NCI-H146 treated with DMSO at 0.1 percent for 48 hours (cell line): Measurements from ENCODE around the gene POLR2B.
"Not testable (repeated sequence)": the region's sequence is repeated elsewhere in the genome, so short reads cannot be mapped to it uniquely, and the experiment has no call there.

Source experiments
- DNase-seq: peaks from one replicate; lab custom pipeline; 2025; ENCODE audit not compliant: unreplicated experiment; lab: John Stamatoyannopoulos, UW

POLR2B gene

DNA sequence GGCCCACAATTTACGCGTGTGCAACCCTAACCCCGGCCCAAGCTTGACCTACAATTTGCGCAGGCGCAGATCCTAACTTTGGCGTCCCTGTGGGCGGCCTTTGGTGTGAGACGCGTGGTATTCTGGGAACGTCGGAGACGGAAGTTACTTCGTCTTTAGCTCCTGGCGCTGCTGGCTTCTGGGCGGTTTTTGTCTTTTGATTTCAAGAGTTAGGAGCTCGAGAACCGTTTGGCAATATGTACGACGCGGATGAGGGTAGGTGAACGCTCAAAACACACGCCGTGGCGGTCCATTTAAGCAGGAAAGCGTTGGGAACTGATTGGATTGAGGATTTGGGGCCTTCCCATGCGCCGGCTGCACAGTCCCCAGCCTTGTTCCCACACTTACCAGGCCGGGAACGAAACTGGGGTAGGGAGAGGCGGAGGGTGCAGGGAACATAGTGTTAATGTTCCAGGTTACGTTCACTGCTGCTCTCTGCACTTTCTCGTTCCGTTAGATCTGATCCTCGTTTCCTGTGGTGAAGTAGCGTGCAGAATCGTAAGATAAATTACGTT, at the start of gene POLR2B:
POLR2B (plus strand) TSS at position 147 of the 554 bp plus-strand sequence; CDS start at position 237, 90 bp downstream.
- DNase-seq, result peak; percentile 91

DNA sequence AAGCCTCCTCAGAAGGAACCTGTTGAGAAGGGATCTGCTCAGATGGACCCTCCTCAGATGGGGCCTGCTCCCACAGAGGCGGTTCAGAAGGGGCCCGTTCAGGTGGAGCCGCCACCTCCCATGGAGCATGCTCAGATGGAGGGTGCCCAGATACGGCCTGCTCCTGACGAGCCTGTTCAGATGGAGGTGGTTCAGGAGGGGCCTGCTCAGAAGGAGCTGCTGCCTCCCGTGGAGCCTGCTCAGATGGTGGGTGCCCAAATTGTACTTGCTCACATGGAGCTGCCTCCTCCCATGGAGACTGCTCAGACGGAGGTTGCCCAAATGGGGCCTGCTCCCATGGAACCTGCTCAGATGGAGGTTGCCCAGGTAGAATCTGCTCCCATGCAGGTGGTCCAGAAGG, 48.1 kb upstream of the POLR2B start:
- no peak for DNase-seq

DNA sequence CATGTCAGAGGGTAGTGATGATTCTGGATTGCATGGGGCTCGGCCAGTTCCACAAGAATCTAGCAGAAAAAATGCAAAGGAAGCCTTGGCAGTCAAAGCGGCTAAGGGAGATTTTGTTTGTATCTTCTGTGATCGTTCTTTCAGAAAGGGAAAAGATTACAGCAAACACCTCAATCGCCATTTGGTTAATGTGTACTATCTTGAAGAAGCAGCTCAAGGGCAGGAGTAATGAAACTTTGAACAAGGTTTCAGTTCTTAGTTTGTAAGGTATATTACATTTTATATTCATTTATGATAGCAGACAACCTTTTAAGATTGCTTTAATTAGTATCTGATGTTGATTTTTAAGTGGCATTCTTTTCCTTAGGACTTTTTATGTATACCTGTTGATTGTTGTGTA, 46.8 kb upstream of the POLR2B start:
- no peak for DNase-seq

DNA sequence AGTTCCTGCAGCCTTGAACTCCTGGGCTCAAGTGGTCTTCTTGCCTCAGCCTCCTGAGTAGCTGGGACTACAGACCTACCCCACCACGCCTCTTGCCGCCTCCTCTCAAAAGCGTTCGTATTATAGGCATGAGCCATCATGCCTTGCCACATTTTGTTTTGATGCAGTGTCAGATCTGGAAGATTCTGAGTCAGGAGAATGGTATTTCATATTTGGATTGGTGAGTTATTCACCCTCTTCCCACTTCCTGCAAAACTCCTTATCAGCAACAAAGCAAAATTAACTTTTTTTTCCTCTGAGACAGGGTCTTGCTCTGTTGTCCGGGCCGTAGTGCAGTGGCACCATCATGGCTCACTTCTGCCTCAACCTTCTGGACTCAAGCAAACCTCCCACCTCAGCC, 41.4 kb upstream of the POLR2B start:
- DNase-seq, result no peak

DNA sequence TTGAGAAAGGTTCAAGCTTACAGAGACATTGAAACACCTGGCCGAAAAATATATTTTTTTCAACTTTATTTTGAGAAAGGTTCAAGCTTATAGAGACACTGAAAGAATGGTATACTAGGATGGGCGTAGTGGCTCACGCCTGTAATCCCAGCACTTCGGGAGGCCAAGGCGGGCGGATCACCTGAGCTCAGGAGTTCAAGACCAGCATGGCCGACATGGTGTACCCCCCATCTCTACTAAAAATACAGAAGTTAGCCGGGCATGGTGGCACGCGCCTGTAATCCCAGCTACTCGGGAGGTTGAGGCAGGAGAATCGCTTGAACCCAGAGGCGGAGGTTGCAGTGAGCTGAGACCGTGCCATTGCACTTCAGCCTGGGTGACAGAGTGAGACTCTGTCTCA, 38.9 kb upstream of the POLR2B start:
- DNase-seq, result not testable (repeated sequence)

DNA sequence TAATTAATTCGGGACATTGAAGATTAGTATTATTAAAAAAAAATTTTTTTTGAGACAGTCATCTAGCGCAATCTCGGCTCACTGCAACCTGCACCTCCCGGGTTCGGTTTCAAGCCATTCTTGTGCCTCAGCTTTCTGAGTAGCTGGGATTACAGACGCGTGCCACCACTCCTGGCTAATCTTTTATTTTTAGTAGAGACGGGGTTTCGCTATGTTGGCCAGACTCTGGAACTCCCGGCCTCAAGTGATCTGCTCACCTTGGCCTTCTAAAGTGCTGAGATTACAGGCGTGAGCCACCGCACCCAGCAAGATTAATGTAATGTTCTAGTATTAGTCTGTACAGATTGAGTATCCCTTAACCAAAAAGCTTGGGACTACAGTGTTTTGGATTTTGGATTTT, 38.3 kb upstream of the POLR2B start:
- DNase-seq, result no peak

DNA sequence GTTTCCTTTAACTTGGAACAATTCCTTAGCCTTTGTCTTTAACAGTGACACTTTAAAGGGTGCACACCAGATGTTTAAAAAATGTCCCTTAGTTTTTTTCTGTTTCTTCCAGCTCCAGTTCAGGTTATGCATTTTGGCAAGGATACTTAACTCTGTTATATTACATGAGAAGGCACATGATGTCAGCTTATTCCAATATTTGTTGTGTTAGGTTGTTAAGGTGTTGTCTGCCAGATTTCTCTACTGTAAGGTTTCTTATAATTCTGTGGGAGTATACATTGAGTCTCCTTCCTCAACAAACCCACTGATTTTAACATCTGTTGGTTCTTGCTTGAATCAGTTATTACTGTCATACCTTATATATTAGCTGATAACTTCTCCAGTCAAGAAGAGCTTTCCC, 37.7 kb upstream of the POLR2B start:
- no peak for DNase-seq

DNA sequence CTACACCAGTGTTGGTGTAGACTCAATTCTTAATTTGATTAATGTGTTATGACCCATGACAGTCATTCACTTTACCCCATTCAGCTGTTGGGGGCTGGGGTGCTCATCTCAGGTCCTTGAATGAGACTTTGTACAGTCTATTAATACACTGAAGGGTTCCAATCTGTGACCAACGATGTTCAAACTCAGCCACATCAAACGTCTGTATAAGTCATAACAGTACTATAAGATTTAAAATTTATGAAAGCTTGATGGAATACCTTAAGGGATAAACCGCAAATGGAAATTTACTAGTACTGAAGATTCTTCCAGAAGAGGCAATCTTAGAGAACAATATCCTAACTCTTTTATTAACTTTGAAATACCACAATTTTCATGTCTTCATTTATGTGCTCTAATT, 37.3 kb upstream of the POLR2B start:
- no peak for DNase-seq

DNA sequence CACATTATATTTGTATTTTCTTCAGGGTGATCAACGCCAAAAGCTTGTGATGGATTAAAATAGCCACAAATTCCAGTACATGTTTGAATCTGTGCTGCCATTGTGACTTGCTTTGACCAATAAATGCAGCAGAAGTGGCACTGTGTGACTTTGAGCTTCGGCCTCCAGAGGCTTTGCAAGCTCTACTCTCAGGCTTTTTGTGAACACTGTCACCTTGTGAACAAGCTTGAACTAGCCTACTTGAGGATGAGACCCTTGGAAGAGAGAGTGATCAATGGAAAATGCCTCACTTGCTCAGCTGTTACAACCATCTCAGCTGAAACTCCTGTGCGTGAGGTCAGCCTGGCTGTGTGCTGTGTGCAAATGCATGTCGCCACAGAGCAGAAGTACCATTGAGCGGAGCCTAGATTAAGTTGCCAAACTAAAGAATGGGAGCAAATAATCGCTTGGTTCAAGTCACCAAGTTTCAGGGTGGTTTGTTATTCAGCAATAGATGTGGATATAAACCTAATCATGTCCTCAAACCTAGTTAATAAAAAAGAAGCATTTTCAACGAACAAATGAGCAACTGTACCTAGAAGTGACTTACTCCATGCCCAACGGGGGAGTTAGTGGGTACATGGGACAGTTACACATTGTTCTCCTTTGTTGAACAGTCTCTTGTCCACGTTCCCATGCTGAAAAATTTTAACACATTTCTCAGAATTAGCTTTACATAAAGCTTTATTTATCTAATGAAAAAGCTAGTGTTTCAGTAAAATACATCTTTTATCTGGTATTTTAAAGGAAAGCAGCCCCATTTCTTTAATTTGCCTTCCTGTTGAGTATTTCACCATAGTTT, 24.8 kb upstream of the POLR2B start:
- DNase-seq, result no peak

DNA sequence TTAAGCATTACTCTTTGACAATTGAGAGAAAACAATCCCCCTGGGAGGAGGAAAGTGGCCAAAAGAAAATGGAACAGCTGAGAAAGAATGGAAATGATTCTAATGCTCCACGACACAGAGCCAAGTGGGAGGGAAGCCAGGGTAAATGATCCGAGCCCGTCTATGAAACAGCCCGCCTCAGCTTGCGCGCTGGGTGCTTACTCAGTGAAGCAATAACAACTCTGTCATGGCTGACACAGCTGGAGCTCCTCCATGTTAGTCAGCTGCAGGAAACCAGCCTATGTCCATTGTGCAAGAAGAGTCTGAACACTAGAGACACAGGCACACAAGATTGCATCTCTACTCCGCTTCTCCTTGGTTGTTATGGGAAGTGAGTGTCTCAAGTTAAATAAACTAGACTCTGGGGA, 20.6 kb upstream of the POLR2B start:
- DNase-seq, result peak; percentile 9

DNA sequence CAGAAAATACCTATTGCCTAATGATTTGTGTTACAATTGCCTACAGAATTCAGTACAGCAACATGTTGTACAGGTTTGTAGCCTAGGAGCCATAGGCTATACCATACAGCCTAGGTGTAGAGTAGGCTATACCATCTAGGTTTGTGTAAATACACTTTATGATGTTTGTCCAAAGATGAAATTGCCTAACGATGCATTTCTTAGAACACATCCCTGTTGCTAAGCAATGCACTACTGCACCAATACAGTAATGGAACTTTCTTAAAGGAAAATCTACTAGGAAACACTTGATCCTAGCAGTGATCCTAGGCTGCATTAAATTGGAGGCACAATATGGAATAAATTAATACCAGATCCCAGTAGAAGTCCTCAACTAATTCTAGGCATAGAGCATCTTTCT, 19.6 kb upstream of the POLR2B start:
- no peak for DNase-seq

DNA sequence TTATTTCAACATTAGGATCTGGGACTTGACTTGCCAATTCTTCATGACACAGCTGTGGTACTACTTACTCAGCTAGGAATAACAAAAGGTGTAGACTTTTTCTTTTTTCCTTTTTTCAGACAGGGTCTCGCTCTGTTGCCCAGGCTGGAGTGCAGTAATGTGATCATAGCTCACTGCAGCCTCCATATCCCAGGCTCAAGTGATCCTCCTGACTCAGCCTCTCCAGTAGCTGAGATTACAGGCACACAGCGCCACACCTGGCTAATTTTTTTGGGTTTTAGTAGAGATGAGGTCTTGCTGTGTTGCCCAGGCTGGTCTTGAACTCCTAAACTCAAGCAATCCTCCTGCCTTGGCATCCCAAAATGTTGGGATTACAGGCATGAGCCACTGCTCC, 17.6 kb upstream of the POLR2B start:
- DNase-seq, result no peak

DNA sequence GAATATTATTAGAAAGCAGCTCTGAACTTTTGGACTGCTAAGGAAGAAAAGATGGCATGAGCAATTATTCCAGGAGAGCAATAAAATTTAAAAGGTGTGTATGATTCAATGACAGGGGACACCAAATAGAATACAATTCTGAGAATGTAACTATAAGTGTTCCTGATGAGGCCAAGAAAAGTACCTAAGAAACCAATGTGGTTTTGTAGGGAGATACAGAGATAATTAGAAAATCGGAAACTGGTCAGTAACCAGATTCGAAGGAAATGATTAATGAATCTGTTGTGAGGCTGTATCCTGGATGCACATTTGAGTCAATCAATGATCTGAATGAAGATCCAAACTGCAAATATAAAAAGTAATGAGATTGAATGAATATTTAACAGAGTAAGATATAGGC, 7.3 kb upstream of the POLR2B start:
- DNase-seq, result no peak

DNA sequence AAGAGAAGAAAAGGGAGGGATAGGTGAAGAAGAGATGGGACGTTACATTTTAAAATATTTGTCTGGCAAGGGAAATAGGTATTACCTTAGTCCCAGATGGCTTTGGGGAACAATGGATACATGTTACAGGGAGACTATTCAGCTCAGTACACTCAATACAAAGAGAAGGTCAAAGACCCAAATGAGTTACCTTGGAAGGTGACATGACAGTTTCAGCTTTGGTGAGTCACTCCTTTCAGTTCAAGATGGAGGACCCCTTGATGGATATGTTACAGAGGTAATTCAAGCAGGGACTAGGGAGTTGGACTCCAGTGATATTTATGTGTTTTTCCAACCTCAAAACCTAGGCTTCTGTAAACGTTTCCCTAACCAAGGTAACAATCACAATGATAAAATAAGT, 6.3 kb upstream of the POLR2B start:
- DNase-seq, result no peak

DNA sequence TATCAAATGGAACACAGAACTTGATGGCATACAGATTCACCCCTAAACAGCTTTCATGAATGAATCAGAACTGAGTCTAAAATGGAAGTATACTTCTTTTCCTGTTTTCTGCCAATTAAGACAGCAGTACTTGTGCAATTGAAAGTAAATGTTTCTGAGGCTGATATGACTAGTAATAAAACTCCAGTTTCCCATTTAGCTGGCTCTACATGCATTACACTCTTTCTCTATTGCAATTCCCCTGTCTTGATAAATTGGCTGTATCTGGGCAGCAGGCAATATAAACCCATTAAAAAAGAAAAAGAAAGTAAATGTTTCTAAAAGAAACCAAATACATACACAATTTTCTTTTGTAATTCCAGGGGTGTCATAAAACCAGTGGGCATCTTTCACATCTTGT, 5.9 kb upstream of the POLR2B start:
- no peak for DNase-seq

DNA sequence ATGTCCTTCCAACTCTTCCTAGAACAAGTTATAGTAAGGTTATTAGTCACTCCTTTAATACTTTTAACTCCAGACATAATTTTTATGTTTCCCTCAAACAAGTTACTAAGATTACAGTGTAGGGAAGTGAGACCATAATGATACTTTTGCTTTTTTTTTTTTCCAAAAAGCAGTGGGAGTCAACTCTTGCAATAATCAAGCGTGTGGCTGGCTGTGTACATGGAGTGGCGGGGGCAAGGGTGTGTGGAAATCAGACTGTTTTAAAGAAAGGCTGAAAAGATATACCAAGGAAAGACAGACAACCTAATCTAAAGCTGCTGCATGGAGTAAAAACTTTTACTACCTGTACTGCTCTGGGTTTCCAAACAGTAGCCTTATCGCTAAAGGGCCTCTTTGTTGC, 5.4 kb upstream of the POLR2B start:
- DNase-seq, result no peak

DNA sequence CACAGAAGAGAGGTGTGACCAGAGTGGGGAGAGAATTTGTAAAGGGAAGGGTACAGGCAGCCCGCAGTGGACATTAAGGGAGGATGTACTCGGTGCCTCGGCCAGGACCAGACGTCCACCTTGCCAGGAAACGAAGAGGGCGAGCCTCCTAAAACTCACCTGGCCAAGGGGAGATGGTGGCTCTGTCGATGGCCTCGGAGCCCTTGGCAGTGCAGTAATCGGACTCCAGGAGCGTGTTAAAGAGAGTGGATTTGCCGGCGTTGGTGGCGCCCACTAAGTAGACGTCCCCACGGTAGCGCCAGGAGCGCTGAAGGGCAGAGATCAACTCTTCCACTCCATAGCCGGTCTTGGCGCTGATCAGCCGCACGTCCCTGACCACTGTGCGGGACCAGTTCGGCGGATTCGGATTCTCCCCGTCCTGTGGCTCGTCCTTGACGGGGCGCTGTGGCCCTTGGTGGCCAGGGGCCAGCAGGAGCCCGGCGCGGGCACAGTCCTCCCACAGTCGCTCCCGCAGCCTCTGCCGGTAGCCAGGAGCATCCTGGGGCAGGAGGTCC, 2.3 kb upstream of the POLR2B start:
- DNase-seq, result no peak

DNA sequence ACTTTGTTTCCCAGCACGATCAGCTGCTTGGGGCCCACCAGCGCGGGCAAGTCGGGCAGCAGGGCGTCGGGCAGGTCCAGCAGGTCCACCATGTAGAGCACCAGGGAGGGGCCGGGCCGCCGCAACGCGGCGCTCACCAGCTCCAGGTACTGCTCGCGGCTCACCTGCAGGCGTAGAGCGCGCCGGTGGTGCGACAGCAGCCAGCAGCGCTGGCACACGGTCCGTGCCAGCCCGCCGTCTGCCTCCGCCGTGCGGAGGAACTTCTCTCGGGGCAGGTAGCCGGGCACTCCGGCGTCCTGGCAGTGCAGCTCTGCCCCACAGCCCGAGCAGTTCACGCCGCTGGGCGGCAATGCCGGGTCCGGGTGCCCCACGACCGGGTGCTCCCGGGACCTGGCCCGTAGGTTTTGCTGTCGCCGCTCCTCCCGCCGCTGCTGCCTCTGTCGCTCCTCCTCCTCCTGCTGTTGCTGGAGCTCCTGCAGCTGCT, 1.8 kb upstream of the POLR2B start:
- DNase-seq, result peak; percentile 45

DNA sequence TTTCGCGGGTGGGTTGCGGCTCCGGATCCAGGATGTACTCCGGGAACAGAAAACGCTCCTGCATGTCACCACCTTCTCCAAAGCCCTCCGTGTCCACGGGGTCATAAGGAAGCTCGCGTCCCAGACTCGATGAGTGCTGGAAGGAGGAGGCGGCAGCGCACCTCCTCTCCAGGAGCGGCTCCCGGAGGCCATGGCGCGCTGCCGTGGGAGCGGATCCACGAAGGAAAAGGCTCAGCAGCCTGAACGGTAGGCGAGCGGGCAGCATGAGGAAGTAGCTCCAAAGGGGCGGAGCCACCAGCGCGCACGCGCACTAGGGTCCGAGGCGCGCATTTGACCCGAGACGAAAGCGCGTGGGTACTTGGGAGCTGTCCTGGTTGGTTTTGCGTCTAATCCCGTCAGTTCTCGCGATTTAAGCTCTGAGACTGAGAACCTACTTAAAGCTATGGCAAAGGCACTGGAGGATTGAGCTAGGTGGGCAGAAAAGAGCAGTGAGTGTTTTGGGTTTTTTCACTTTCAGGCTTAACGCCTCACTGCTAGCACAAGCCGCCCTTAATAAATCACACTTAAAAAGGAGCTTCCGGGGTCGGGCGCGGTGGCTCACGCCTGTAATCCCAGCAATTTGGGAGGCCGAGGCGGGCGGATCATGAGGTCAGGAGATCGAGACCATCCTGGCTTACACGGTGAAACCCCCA, 1.2 kb upstream of the POLR2B start, which contains the start of gene NOA1:
NOA1 (minus strand) TSS at position 286 of the 692 bp plus-strand sequence; CDS start at position 265, 21 bp downstream.
- DNase-seq, result peak; percentile 98

DNA sequence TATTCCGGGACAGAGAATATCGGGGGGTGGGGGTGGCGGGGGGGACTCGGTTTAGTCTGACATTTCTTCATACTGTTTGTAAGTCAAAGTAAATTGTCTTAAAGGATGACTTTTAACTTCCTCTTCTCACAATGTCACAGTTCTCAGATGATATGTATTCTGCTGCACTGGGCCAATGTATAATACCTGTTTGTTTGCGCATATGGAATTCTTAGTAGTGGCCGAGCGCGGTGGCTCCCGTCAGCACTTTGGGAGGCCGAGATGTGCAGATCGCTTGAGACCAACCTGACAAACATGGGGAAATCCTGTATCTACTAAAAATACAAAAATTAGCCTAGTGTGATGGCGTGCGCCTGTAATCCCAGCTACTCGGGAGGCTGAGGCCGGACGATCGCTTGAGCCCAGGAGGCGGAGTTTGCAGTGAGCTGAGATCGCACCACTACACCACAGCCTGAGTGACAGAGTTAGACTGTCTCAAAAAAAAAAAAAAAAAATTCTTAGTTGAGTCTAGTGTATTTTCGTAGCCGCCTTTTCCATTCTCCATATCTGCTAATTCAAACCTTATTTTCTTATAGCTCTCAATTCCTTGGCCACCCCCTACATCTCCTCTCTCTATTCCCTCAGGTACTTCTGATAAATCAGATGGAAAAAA, 851 bp downstream of the POLR2B start:
- DNase-seq, result no peak

DNA sequence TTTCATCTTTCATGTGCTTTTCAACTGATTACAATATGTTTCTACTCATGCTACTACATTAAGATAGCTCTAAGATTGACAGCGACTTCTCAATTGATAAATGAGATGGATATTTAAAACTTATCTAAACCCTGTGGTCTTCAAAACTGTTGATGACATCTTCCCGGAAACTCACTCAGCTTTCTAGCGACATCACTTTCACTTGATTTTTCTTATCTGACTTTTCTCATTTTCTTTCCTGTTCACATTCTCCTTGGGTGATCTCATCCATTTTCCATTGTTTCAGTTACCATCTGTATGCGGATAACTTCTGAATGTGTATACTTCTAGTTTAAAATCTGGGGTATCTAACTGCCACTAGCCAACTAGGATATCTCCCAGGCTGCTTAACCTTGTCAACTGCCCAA, 3.1 kb downstream of the POLR2B start:
- DNase-seq, result no peak
